Femur (tissue), 1 donor: ENCODE data around the gene CEP152.

Experiments used
- DNase-seq: peaks from one replicate; pipeline ENCODE4 v3.0.0-alpha.2; 2017

CEP152 gene

GRCh38 chr15:48766196-48766595, 44.7 kb downstream of the CEP152 start:
- no peak for DNase-seq

- DNase-seq, result no peak
These were observed 45.8 kb downstream of the CEP152 start for GRCh38 chr15:48765022-48765421.

- DNase-seq, result no peak
These were observed 49.3 kb downstream of the CEP152 start for GRCh38 chr15:48761393-48762158.

GRCh38 chr15:48759921-48760320, 50.9 kb downstream of the CEP152 start:
- no peak for DNase-seq

- DNase-seq, result no peak
These were observed 53.2 kb downstream of the CEP152 start for GRCh38 chr15:48757661-48758060.

GRCh38 chr15:48754011-48754410, 56.9 kb downstream of the CEP152 start:
- DNase-seq, result no peak

GRCh38 chr15:48751595-48751994, 59.3 kb downstream of the CEP152 start:
- DNase-seq, result no peak

- no peak for DNase-seq
These were observed 62.3 kb downstream of the CEP152 start for GRCh38 chr15:48748535-48748934.

GRCh38 chr15:48733615-48734014, 77.3 kb downstream of the CEP152 start:
- DNase-seq, result no peak

GRCh38 chr15:48730506-48730905, 80.4 kb downstream of the CEP152 start:
- DNase-seq, result no peak

GRCh38 chr15:48723969-48724368, 86.9 kb downstream of the CEP152 start:
- DNase-seq, result no peak

- no peak for DNase-seq
These were observed 87.9 kb downstream of the CEP152 start for GRCh38 chr15:48722764-48723661.

GRCh38 chr15:48721061-48721810, 89.6 kb downstream of the CEP152 start:
- DNase-seq, result no peak

- DNase-seq, result no peak
These were observed 90.2 kb downstream of the CEP152 start for GRCh38 chr15:48720646-48721045.

GRCh38 chr15:48719668-48720067, 91.2 kb downstream of the CEP152 start:
- no peak for DNase-seq

- no peak for DNase-seq
These were observed 92.2 kb downstream of the CEP152 start for GRCh38 chr15:48718646-48719045.

GRCh38 chr15:48717458-48717857, 93.4 kb downstream of the CEP152 start:
- DNase-seq, result no peak

- no peak for DNase-seq
These were observed 98.3 kb downstream of the CEP152 start for GRCh38 chr15:48712546-48712945.

- DNase-seq, result no peak
These were observed 99.8 kb downstream of the CEP152 start for GRCh38 chr15:48710952-48711495.

GRCh38 chr15:48708641-48709040, 102.2 kb downstream of the CEP152 start:
- no peak for DNase-seq

- DNase-seq, result no peak
These were observed 105.5 kb downstream of the CEP152 start for GRCh38 chr15:48705381-48705780.

GRCh38 chr15:48703544-48703943, 107.3 kb downstream of the CEP152 start:
- no peak for DNase-seq
